GM12801 (cell line): ENCODE data around the gene BASP1.

Experiments used
- CTCF ChIP-seq: IDR thresholded peaks from one replicate; pipeline ENCODE4 v1.5.1; 2011; ENCODE audit warnings: control low read depth; ENCODE audit not compliant: insufficient read length; ENCODE audit errors: extremely low read depth

BASP1 gene

GRCh38 chr5:17272111-17272510 is 54.7 kb downstream of the BASP1 start:
- TF ChIP-seq CTCF, result no peak

GRCh38 chr5:17275289-17276158 is 58.1 kb downstream of the BASP1 start:
- no peak for TF ChIP-seq CTCF

GRCh38 chr5:17276445-17276844 is 59.0 kb downstream of the BASP1 start:
- TF ChIP-seq CTCF, result no peak

- no peak for TF ChIP-seq CTCF
Measured at GRCh38 chr5:17277907-17278306, 60.5 kb downstream of the BASP1 start.

- no peak for TF ChIP-seq CTCF
Measured at GRCh38 chr5:17278931-17279330, 61.5 kb downstream of the BASP1 start.

- no peak for TF ChIP-seq CTCF
Measured at GRCh38 chr5:17279487-17279886, 62.1 kb downstream of the BASP1 start.

GRCh38 chr5:17282283-17283120 is 65.1 kb downstream of the BASP1 start:
- TF ChIP-seq CTCF, result no peak
